Fibroblast of lung (primary cell): ENCODE data around the gene PHLDA2. TPM values are rescaled to one million over a fixed set of nuclear protein-coding genes. Genes with fewer than 3 reads are reported as not detected.

Experiments used
- DNase-seq, 2 donors: peaks; one replicate each; pipeline versions ENCODE4 v3.0.0 to v3.0.0-alpha.2; 2010; ENCODE audit warnings: low read depth in 2 of 2
- H2AFZ ChIP-seq: 2 replicates; pipeline ENCODE4 v1.5.1; 2012; ENCODE audit warnings: low read length, control low read depth, inconsistent platforms
- H3K27ac ChIP-seq: 2 replicates; pipeline ENCODE4 v1.5.1; 2011; ENCODE audit warnings: low read length, control low read depth; ENCODE audit not compliant: insufficient read depth
- H3K27me3 ChIP-seq: 2 replicates; pipeline ENCODE4 v1.5.1; 2011; ENCODE audit warnings: mild to moderate bottlenecking, low read length; ENCODE audit not compliant: control insufficient read depth, insufficient read depth
- H3K36me3 ChIP-seq: 2 replicates; pipeline ENCODE4 v1.5.1; 2011; ENCODE audit warnings: low read length; ENCODE audit not compliant: control insufficient read depth, insufficient read depth
- H3K4me1 ChIP-seq: 2 replicates; pipeline ENCODE4 v1.5.1; 2011; ENCODE audit warnings: low read length; ENCODE audit not compliant: control insufficient read depth, insufficient read depth; ENCODE audit errors: extremely low read depth
- H3K4me2 ChIP-seq: 2 replicates; pipeline ENCODE4 v1.5.1; 2011; ENCODE audit warnings: low read length, control low read depth; ENCODE audit not compliant: insufficient read depth; ENCODE audit errors: extremely low read depth
- H3K4me3 ChIP-seq, 4 experiments: fragments of 200-600 bp in 1 of 4; sonication (generic) in 1 of 4; replicated peaks in 1 of 4; 2 replicates each; pipeline ENCODE4 v1.5.1; 2011 to 2016; ENCODE audit warnings: low read length in 4 of 4, low read depth in 3 of 4, mild to moderate bottlenecking in 3 of 4, control low read depth in 2 of 4, inconsistent platforms in 1 of 4, mixed read lengths in 1 of 4; ENCODE audit not compliant: insufficient read depth in 1 of 4; ENCODE audit errors: control extremely low read depth in 1 of 4
- H3K79me2 ChIP-seq: 2 replicates; pipeline ENCODE4 v1.5.1; 2012; ENCODE audit warnings: mild to moderate bottlenecking, low read length, inconsistent platforms; ENCODE audit not compliant: control insufficient read depth, insufficient read depth
- H3K9ac ChIP-seq: 2 replicates; pipeline ENCODE4 v1.5.1; 2011; ENCODE audit warnings: mild to moderate bottlenecking, low read length, control low read depth; ENCODE audit not compliant: insufficient read depth
- H3K9me3 ChIP-seq: 2 replicates; pipeline ENCODE4 v1.5.1; 2012; ENCODE audit warnings: low read depth, low read length; ENCODE audit not compliant: control insufficient read depth, insufficient read depth
- H4K20me1 ChIP-seq: 2 replicates; pipeline ENCODE4 v1.5.1; 2011; ENCODE audit warnings: low read length; ENCODE audit not compliant: control insufficient read depth, insufficient read depth; ENCODE audit errors: extremely low read depth
- CTCF ChIP-seq, 2 donors: IDR thresholded peaks in 1 of 2; conservative IDR thresholded peaks in 1 of 2; 1 replicate in 1 of 2; 2 replicates in 1 of 2; pipeline ENCODE4 v1.5.1; 2011 to 2012; ENCODE audit warnings: low read length in 2 of 2, control low read depth in 1 of 2, inconsistent platforms in 1 of 2, low read depth in 1 of 2, mild to moderate bottlenecking in 1 of 2
- EZH2 ChIP-seq: IDR thresholded peaks from 2 replicates; pipeline ENCODE4 v1.5.1; 2012; ENCODE audit warnings: low read length, control low read depth, mild to moderate bottlenecking; ENCODE audit errors: missing control alignments
- polyA minus RNA-seq: library from RNA; depleted of rRNA, polyadenylated mRNA; stranded (reverse); fragments of >200 nt; gene quantifications from 2 replicates; pipeline ENCODE4 v1.2.3, GENCODE V29; 2011; ENCODE audit warnings: low replicate concordance
- polyA plus RNA-seq, 2 donors: library from polyadenylated mRNA; depleted of rRNA in 1 of 2; stranded (reverse) in 1 of 2; unstranded in 1 of 2; fragments of >200 nt; gene quantifications; 2 replicates each; pipeline ENCODE4 v1.2.1, GENCODE V29; 2011 to 2012; ENCODE audit warnings: missing spikeins in 1 of 2
- total RNA-seq: library from RNA; depleted of rRNA; stranded (reverse); fragments of >200 nt; gene quantifications from 2 replicates; pipeline ENCODE4 v1.2.1, GENCODE V29; 2014

The PHLDA2 gene
- total RNA-seq (4.1 and 6.8 TPM in 2 replicates), polyA plus RNA-seq (16.2 and 20.5 TPM in 2 replicates), polyA minus RNA-seq (13.6 and 18.5 TPM in 2 replicates)
- 108 and 155 TPM in 2 replicates for polyA plus RNA-seq (2012)

- peak within 1 kb of the TSS; percentile 79 to 93 (median 85) for H3K4me3 ChIP-seq
- peak within 1 kb of the TSS; percentile 13 for H2AFZ ChIP-seq
- peak within 1 kb of the TSS; percentile 94 for H3K27ac ChIP-seq
- peak; percentile 77 to 87 for DNase-seq
- H4K20me1 ChIP-seq, result no peaks in the 10 kb centered on the region
- TF ChIP-seq CTCF (conservative IDR thresholded peaks at IDR 0.05 in 1 of 2, IDR thresholded peaks at IDR 0.05 in 1 of 2; ENCODE audit: low read depth in 1 of 2, low read length in 2 of 2) (no peak), EZH2 (no peak)
- H3K4me1 ChIP-seq, result peaks cover 12% of the 10 kb centered on the region
- H3K27me3 ChIP-seq, result no peaks in the 10 kb centered on the region
- peaks cover 26% of the 10 kb centered on the region for H3K79me2 ChIP-seq
- no peaks in the 10 kb centered on the region for H3K9me3 ChIP-seq
- peak within 1 kb of the TSS; percentile 93 for H3K9ac ChIP-seq
- peak within 1 kb of the TSS; percentile 84 for H3K4me2 ChIP-seq
- no peaks in the 10 kb centered on the region for H3K36me3 ChIP-seq
Observed at GRCh38 chr11:2928605-2929530, at the start of gene PHLDA2. PHLDA2 (minus strand) TSS chr11:2929420; CDS start chr11:2929364, 56 bp downstream.

GRCh38 chr11:2977113-2977512 is 47.9 kb upstream of the PHLDA2 start:
- no peak overlapping the region for H3K9ac ChIP-seq
- no peaks in the 10 kb centered on the region for H4K20me1 ChIP-seq
- no peak overlapping the region for H3K27ac ChIP-seq
- no peaks in the 10 kb centered on the region for H3K27me3 ChIP-seq
- H3K79me2 ChIP-seq, result peaks cover 42% of the 10 kb centered on the region
- no peaks in the 10 kb centered on the region for H3K9me3 ChIP-seq
- H3K4me1 ChIP-seq, result peaks cover under 1% of the 10 kb centered on the region
- TF ChIP-seq CTCF (conservative IDR thresholded peaks at IDR 0.05 in 1 of 2, IDR thresholded peaks at IDR 0.05 in 1 of 2; ENCODE audit: low read depth in 1 of 2, low read length in 2 of 2) (no peak), EZH2 (no peak)
- no peak overlapping the region for H3K4me2 ChIP-seq
- peaks cover 2% of the 10 kb centered on the region for H3K36me3 ChIP-seq
- H3K4me3 ChIP-seq, result no peak overlapping the region
- H2AFZ ChIP-seq, result no peak overlapping the region
- no peak for DNase-seq

- Histone ChIP-seq H3K4me2 (no peak overlapping the region), H3K79me2 (peaks cover 36% of the 10 kb centered on the region), H3K4me3 (no peak overlapping the region), H3K4me1 (no peaks in the 10 kb centered on the region), H3K27ac (no peak overlapping the region), H3K9me3 (no peaks in the 10 kb centered on the region), H3K27me3 (no peaks in the 10 kb centered on the region), H3K9ac (no peak overlapping the region), H2AFZ (no peak overlapping the region), H3K36me3 (peaks cover 2% of the 10 kb centered on the region), H4K20me1 (no peaks in the 10 kb centered on the region)
- no peak for DNase-seq
- TF ChIP-seq CTCF (conservative IDR thresholded peaks at IDR 0.05 in 1 of 2, IDR thresholded peaks at IDR 0.05 in 1 of 2; ENCODE audit: low read depth in 1 of 2, low read length in 2 of 2) (no peak), EZH2 (no peak)
Observed at GRCh38 chr11:2976294-2977063, 47.3 kb upstream of the PHLDA2 start.
